Mucosa of stomach (tissue), 1 donor: ENCODE results near the gene KRTAP3-2.

Source experiments
- H3K27me3 ChIP-seq: one replicate; pipeline ENCODE4 v1.7.0; 2013; ENCODE audit warnings: mild to moderate bottlenecking, low read length; ENCODE audit not compliant: control insufficient read depth, insufficient read depth
- H3K36me3 ChIP-seq: one replicate; pipeline ENCODE4 v1.7.0; 2013; ENCODE audit warnings: low read length; ENCODE audit not compliant: control insufficient read depth, insufficient read depth
- H3K4me1 ChIP-seq: one replicate; pipeline ENCODE4 v1.7.0; 2013; ENCODE audit warnings: mild to moderate bottlenecking, low read length; ENCODE audit not compliant: control insufficient read depth, insufficient read depth
- H3K4me3 ChIP-seq: one replicate; pipeline ENCODE4 v1.7.0; 2013; ENCODE audit warnings: low read length
- H3K9ac ChIP-seq: one replicate; pipeline ENCODE4 v1.7.0; 2013; ENCODE audit warnings: mild to moderate bottlenecking, low read length, moderate library complexity
- H3K9me3 ChIP-seq: one replicate; pipeline ENCODE4 v1.7.0; 2013; ENCODE audit warnings: mild to moderate bottlenecking, low read length, moderate library complexity; ENCODE audit not compliant: control insufficient read depth
- donor health status: Pancreatic carcinoma.

The KRTAP3-2 gene

GRCh38 chr17:41020336-41020735, 20.6 kb upstream of the KRTAP3-2 start:
- Histone ChIP-seq H3K36me3 (no peaks in the 10 kb centered on the region), H3K9me3 (no peaks in the 10 kb centered on the region), H3K27me3 (no peaks in the 10 kb centered on the region), H3K4me1 (no peaks in the 10 kb centered on the region), H3K9ac (no peak overlapping the region), H3K4me3 (no peak overlapping the region)

- Histone ChIP-seq H3K4me3 (no peak overlapping the region), H3K9me3 (no peaks in the 10 kb centered on the region)
Measured at GRCh38 chr17:41019415-41019814, 19.7 kb upstream of the KRTAP3-2 start.

GRCh38 chr17:41018541-41018940, 18.8 kb upstream of the KRTAP3-2 start:
- Histone ChIP-seq H3K4me3 (no peak overlapping the region), H3K27me3 (no peaks in the 10 kb centered on the region), H3K4me1 (no peaks in the 10 kb centered on the region), H3K36me3 (no peaks in the 10 kb centered on the region), H3K9ac (no peak overlapping the region), H3K9me3 (no peaks in the 10 kb centered on the region)

More at GRCh38 chr17:41019415-41019814, 19.7 kb upstream of the KRTAP3-2 start:
- no peaks in the 10 kb centered on the region for H3K4me1 ChIP-seq
- H3K27me3 ChIP-seq = no peaks in the 10 kb centered on the region
- H3K36me3 ChIP-seq = no peaks in the 10 kb centered on the region
- no peak overlapping the region for H3K9ac ChIP-seq

- Histone ChIP-seq H3K9ac (no peak overlapping the region), H3K4me1 (no peaks in the 10 kb centered on the region), H3K27me3 (no peaks in the 10 kb centered on the region), H3K4me3 (no peak overlapping the region), H3K36me3 (no peaks in the 10 kb centered on the region), H3K9me3 (no peaks in the 10 kb centered on the region)
Measured at GRCh38 chr17:41016578-41017215, 17.0 kb upstream of the KRTAP3-2 start.

GRCh38 chr17:41015454-41015853, 15.7 kb upstream of the KRTAP3-2 start:
- Histone ChIP-seq H3K27me3 (no peaks in the 10 kb centered on the region), H3K4me3 (no peak overlapping the region), H3K4me1 (no peaks in the 10 kb centered on the region), H3K9ac (no peak overlapping the region), H3K9me3 (no peaks in the 10 kb centered on the region), H3K36me3 (no peaks in the 10 kb centered on the region)

- no peaks in the 10 kb centered on the region for H3K9me3 ChIP-seq
- no peaks in the 10 kb centered on the region for H3K36me3 ChIP-seq
- no peaks in the 10 kb centered on the region for H3K4me1 ChIP-seq
- no peaks in the 10 kb centered on the region for H3K27me3 ChIP-seq
- H3K4me3 ChIP-seq = no peak overlapping the region
- no peak overlapping the region for H3K9ac ChIP-seq
Measured at GRCh38 chr17:41013606-41014005, 13.9 kb upstream of the KRTAP3-2 start.

- no peaks in the 10 kb centered on the region for H3K36me3 ChIP-seq
- H3K9ac ChIP-seq = no peak overlapping the region
- H3K4me3 ChIP-seq = no peak overlapping the region
- H3K4me1 ChIP-seq = no peaks in the 10 kb centered on the region
- no peaks in the 10 kb centered on the region for H3K27me3 ChIP-seq
- H3K9me3 ChIP-seq = no peaks in the 10 kb centered on the region
Measured at GRCh38 chr17:41013181-41013580, 13.5 kb upstream of the KRTAP3-2 start.

GRCh38 chr17:41012326-41013120, 12.8 kb upstream of the KRTAP3-2 start:
- Histone ChIP-seq H3K9me3 (no peaks in the 10 kb centered on the region), H3K4me1 (no peaks in the 10 kb centered on the region), H3K4me3 (no peak overlapping the region), H3K36me3 (no peaks in the 10 kb centered on the region), H3K9ac (no peak overlapping the region), H3K27me3 (no peaks in the 10 kb centered on the region)

- no peaks in the 10 kb centered on the region for H3K9me3 ChIP-seq
- H3K9ac ChIP-seq = no peak overlapping the region
- H3K36me3 ChIP-seq = no peaks in the 10 kb centered on the region
- no peaks in the 10 kb centered on the region for H3K27me3 ChIP-seq
- no peaks in the 10 kb centered on the region for H3K4me1 ChIP-seq
- H3K4me3 ChIP-seq = no peak overlapping the region
Measured at GRCh38 chr17:41010441-41010840, 10.7 kb upstream of the KRTAP3-2 start.

GRCh38 chr17:41009936-41010335, 10.2 kb upstream of the KRTAP3-2 start:
- Histone ChIP-seq H3K27me3 (no peaks in the 10 kb centered on the region), H3K9ac (no peak overlapping the region), H3K9me3 (no peaks in the 10 kb centered on the region), H3K4me1 (no peaks in the 10 kb centered on the region), H3K4me3 (no peak overlapping the region), H3K36me3 (no peaks in the 10 kb centered on the region)

- Histone ChIP-seq H3K4me3 (no peak overlapping the region), H3K9ac (no peak overlapping the region), H3K27me3 (no peaks in the 10 kb centered on the region), H3K4me1 (no peaks in the 10 kb centered on the region), H3K9me3 (no peaks in the 10 kb centered on the region), H3K36me3 (no peaks in the 10 kb centered on the region)
Measured at GRCh38 chr17:41009301-41009760, 9.6 kb upstream of the KRTAP3-2 start.

- Histone ChIP-seq H3K4me3 (no peak within 1 kb of the TSS), H3K9ac (no peak within 1 kb of the TSS), H3K36me3 (no peaks in the 10 kb centered on the region), H3K4me1 (no peaks in the 10 kb centered on the region), H3K27me3 (no peaks in the 10 kb centered on the region), H3K9me3 (no peaks in the 10 kb centered on the region)
Measured at GRCh38 chr17:41008811-41009210, 9.1 kb upstream of the KRTAP3-2 start, which contains the start of gene KRTAP3-1. Gene KRTAP3-1, minus strand, starts transcription at chr17:41009128. Its CDS starts 54 bp downstream, at chr17:41009074.
